Esophagus squamous epithelium (tissue), 5 donors: ENCODE data around the gene KAT6B. TPM values are rescaled to one million over a fixed set of nuclear protein-coding genes. Genes with fewer than 3 reads are reported as not detected.

Experiments used
- DNase-seq: peaks from one replicate; lab custom pipeline; 2025; lab: John Stamatoyannopoulos, UW
- H3K27ac ChIP-seq, 4 donors: fragments of 200-600 bp; sonication (generic); one replicate each; pipeline ENCODE4 v1.5.1; 2016 to 2019; ENCODE audit warnings: mild to moderate bottlenecking in 1 of 4
- H3K27me3 ChIP-seq, 4 donors: fragments of 200-600 bp; sonication (generic); 1 replicate in 3 of 4; 2 replicates in 1 of 4; pipeline versions ENCODE4 v1.5.1 to v1.6.0; 2017 to 2021; ENCODE audit warnings: antibody characterized with exemption in 1 of 4
- H3K36me3 ChIP-seq, 3 donors: fragments of 200-600 bp; sonication (generic); one replicate each; pipeline ENCODE4 v1.5.1; 2016 to 2019
- H3K4me1 ChIP-seq, 3 donors: fragments of 200-600 bp; sonication (generic); one replicate each; pipeline ENCODE4 v1.5.1; 2017 to 2019
- H3K4me3 ChIP-seq, 4 donors: fragments of 200-600 bp; sonication (generic); 1 replicate in 3 of 4; 2 replicates in 1 of 4; pipeline ENCODE4 v1.5.1; 2016 to 2019; ENCODE audit warnings: mild to moderate bottlenecking in 2 of 4, moderate library complexity in 1 of 4
- H3K9me3 ChIP-seq, 3 donors: fragments of 200-600 bp; sonication (generic); one replicate each; pipeline ENCODE4 v1.5.1; 2016 to 2019
- CTCF ChIP-seq, 6 experiments: fragments of 450-650 bp in 4 of 6; fragments of 200-600 bp in 2 of 6; sonication (generic) in 2 of 6; IDR thresholded peaks; one replicate each; pipeline ENCODE4 v1.5.1; 2016 to 2019; ENCODE audit warnings: antibody characterized with exemption in 6 of 6, mild to moderate bottlenecking in 4 of 6, moderate library complexity in 4 of 6
- POLR2A ChIP-seq, 4 donors: fragments of 450-650 bp; IDR thresholded peaks; one replicate each; pipeline ENCODE4 v1.6.1; 2017; ENCODE audit warnings: antibody characterized with exemption in 4 of 4, mild to moderate bottlenecking in 4 of 4, moderate library complexity in 3 of 4
- WGBS, 2 donors: methylation state at CpG; one replicate each; pipeline ENCODE4 v1.1.5; 2018; 5-methylcytosine and 5-hydroxymethylcytosine counted together
- intact Hi-C: fragments of 100-400 bp; cut with DNase I; formaldehyde crosslinking; loops from one replicate; pipeline ENCODE4 v1.15.0; 2022
- total RNA-seq, 4 donors: library from RNA; depleted of rRNA; stranded (reverse); fragments of >200 nt; gene quantifications; one replicate each; pipeline ENCODE4 v1.1.0, GENCODE V29; 2016
- donor health status: DM: yes; HTN: yes; CAD: no.

The KAT6B gene
- total RNA-seq, 4 donors from 2014 or later, result 13.1 to 48.8 (median 22.4) TPM

- no peak for DNase-seq
- TF ChIP-seq POLR2A (IDR thresholded peaks at IDR 0.05) (no peak), CTCF (IDR thresholded peaks at IDR 0.05) (no peak)
- no peaks in the 10 kb centered on the region for H3K27me3 ChIP-seq
- no peak overlapping the region for H3K4me3 ChIP-seq
- peaks cover 0 to 11% (median 0%) of the 10 kb centered on the region in 3 donors for H3K36me3 ChIP-seq
- 72 to 77% methylated on average over 4 of the region's 4 CpGs for WGBS, 2 donors
- intact Hi-C loops, result no loop called here
- peaks cover 8 to 83% (median 26%) of the 10 kb centered on the region in 3 donors for H3K4me1 ChIP-seq
- H3K27ac ChIP-seq, result no peak overlapping the region
- no peaks in the 10 kb centered on the region for H3K9me3 ChIP-seq
Observed at GRCh38 chr10:74837743-74838142, 11.3 kb downstream of the KAT6B start.

- peak overlapping the region in 3 of 4 donors; percentile 3 to 44 (median 30) for H3K27ac ChIP-seq
- H3K9me3 ChIP-seq, result no peaks in the 10 kb centered on the region
- H3K27me3 ChIP-seq, result no peaks in the 10 kb centered on the region
- no peak overlapping the region for H3K4me3 ChIP-seq
- TF ChIP-seq CTCF (IDR thresholded peaks at IDR 0.05) (no peak), POLR2A (IDR thresholded peaks at IDR 0.05) (no peak)
- peaks cover 0 to 31% (median 3%) of the 10 kb centered on the region in 3 donors for H3K36me3 ChIP-seq
- peaks cover 0 to 67% (median 10%) of the 10 kb centered on the region in 3 donors for H3K4me1 ChIP-seq
- no peak for DNase-seq
- WGBS, 2 donors, result 72% methylated on average over 4 of the region's 4 CpGs
- intact Hi-C loops, result no loop called here
Observed at GRCh38 chr10:74839708-74840107, 13.3 kb downstream of the KAT6B start.

- Histone ChIP-seq H3K36me3 (peaks cover 0 to 44% (median 3%) of the 10 kb centered on the region in 3 donors), H3K27me3 (no peaks in the 10 kb centered on the region), H3K9me3 (no peaks in the 10 kb centered on the region), H3K27ac (peak overlapping the region in 2 of 4 donors; percentile 42 to 56), H3K4me3 (no peak overlapping the region), H3K4me1 (peaks cover 0 to 63% (median 7%) of the 10 kb centered on the region in 3 donors)
- intact Hi-C loops, result no loop called here
- no peak for TF ChIP-seq POLR2A (IDR thresholded peaks at IDR 0.05)
- TF ChIP-seq CTCF (IDR thresholded peaks at IDR 0.05), result no peak
- 89 to 91% methylated on average over 6 of the region's 6 CpGs for WGBS, 2 donors
- DNase-seq, result no peak
Observed at GRCh38 chr10:74841265-74841973, 15.0 kb downstream of the KAT6B start.

- intact Hi-C loops, result no loop called here
- peaks cover 0 to 47% (median 3%) of the 10 kb centered on the region in 3 donors for H3K36me3 ChIP-seq
- H3K4me1 ChIP-seq, result peaks cover 0 to 63% (median 5%) of the 10 kb centered on the region in 3 donors
- no peaks in the 10 kb centered on the region for H3K9me3 ChIP-seq
- no peak overlapping the region for H3K4me3 ChIP-seq
- WGBS, 2 donors, result 65 to 89% methylated on average over 1 of the region's 1 CpG
- DNase-seq, result no peak
- TF ChIP-seq POLR2A (IDR thresholded peaks at IDR 0.05), result no peak
- TF ChIP-seq CTCF (IDR thresholded peaks at IDR 0.05), result no peak
- no peaks in the 10 kb centered on the region for H3K27me3 ChIP-seq
- peak overlapping the region in 2 of 4 donors; percentile 26 to 42 for H3K27ac ChIP-seq
Observed at GRCh38 chr10:74842301-74842954, 16.0 kb downstream of the KAT6B start.

- Histone ChIP-seq H3K4me1 (peaks cover 0 to 55% (median 6%) of the 10 kb centered on the region in 3 donors), H3K4me3 (no peak overlapping the region), H3K27ac (peak overlapping the region in 1 of 4 donors; percentile 9), H3K36me3 (peaks cover 3 to 48% (median 5%) of the 10 kb centered on the region in 3 donors), H3K9me3 (no peaks in the 10 kb centered on the region), H3K27me3 (no peaks in the 10 kb centered on the region)
- no peak for DNase-seq
- TF ChIP-seq CTCF (IDR thresholded peaks at IDR 0.05) (no peak), POLR2A (IDR thresholded peaks at IDR 0.05) (no peak)
- WGBS, 2 donors, result 74 to 79% methylated on average over 2 of the region's 2 CpGs
- intact Hi-C loops, result no loop called here
Observed at GRCh38 chr10:74846958-74847357, 20.6 kb downstream of the KAT6B start.
